Fibroblast of lung (primary cell): ENCODE measurements around the gene ITPR2. TPM values are rescaled to one million over a fixed set of nuclear protein-coding genes. Genes with fewer than 3 reads are reported as not detected.
"Not testable (repeated sequence)": the region's sequence is repeated elsewhere in the genome, so short reads cannot be mapped to it uniquely, and the experiment has no call there.

Source experiments
- DNase-seq, 2 donors: peaks; one replicate each; pipeline versions ENCODE4 v3.0.0 to v3.0.0-alpha.2; 2010; ENCODE audit warnings: low read depth in 2 of 2
- H2AFZ ChIP-seq: 2 replicates; pipeline ENCODE4 v1.5.1; 2012; ENCODE audit warnings: low read length, control low read depth, inconsistent platforms
- H3K27ac ChIP-seq: 2 replicates; pipeline ENCODE4 v1.5.1; 2011; ENCODE audit warnings: low read length, control low read depth; ENCODE audit not compliant: insufficient read depth
- H3K27me3 ChIP-seq: 2 replicates; pipeline ENCODE4 v1.5.1; 2011; ENCODE audit warnings: mild to moderate bottlenecking, low read length; ENCODE audit not compliant: control insufficient read depth, insufficient read depth
- H3K36me3 ChIP-seq: 2 replicates; pipeline ENCODE4 v1.5.1; 2011; ENCODE audit warnings: low read length; ENCODE audit not compliant: control insufficient read depth, insufficient read depth
- H3K4me1 ChIP-seq: 2 replicates; pipeline ENCODE4 v1.5.1; 2011; ENCODE audit warnings: low read length; ENCODE audit not compliant: control insufficient read depth, insufficient read depth; ENCODE audit errors: extremely low read depth
- H3K4me2 ChIP-seq: 2 replicates; pipeline ENCODE4 v1.5.1; 2011; ENCODE audit warnings: low read length, control low read depth; ENCODE audit not compliant: insufficient read depth; ENCODE audit errors: extremely low read depth
- H3K4me3 ChIP-seq, 4 experiments: fragments of 200-600 bp in 1 of 4; sonication (generic) in 1 of 4; replicated peaks in 1 of 4; 2 replicates each; pipeline ENCODE4 v1.5.1; 2011 to 2016; ENCODE audit warnings: low read length in 4 of 4, low read depth in 3 of 4, mild to moderate bottlenecking in 3 of 4, control low read depth in 2 of 4, inconsistent platforms in 1 of 4, mixed read lengths in 1 of 4; ENCODE audit not compliant: insufficient read depth in 1 of 4; ENCODE audit errors: control extremely low read depth in 1 of 4
- H3K79me2 ChIP-seq: 2 replicates; pipeline ENCODE4 v1.5.1; 2012; ENCODE audit warnings: mild to moderate bottlenecking, low read length, inconsistent platforms; ENCODE audit not compliant: control insufficient read depth, insufficient read depth
- H3K9ac ChIP-seq: 2 replicates; pipeline ENCODE4 v1.5.1; 2011; ENCODE audit warnings: mild to moderate bottlenecking, low read length, control low read depth; ENCODE audit not compliant: insufficient read depth
- H3K9me3 ChIP-seq: 2 replicates; pipeline ENCODE4 v1.5.1; 2012; ENCODE audit warnings: low read depth, low read length; ENCODE audit not compliant: control insufficient read depth, insufficient read depth
- H4K20me1 ChIP-seq: 2 replicates; pipeline ENCODE4 v1.5.1; 2011; ENCODE audit warnings: low read length; ENCODE audit not compliant: control insufficient read depth, insufficient read depth; ENCODE audit errors: extremely low read depth
- EZH2 ChIP-seq: IDR thresholded peaks from 2 replicates; pipeline ENCODE4 v1.5.1; 2012; ENCODE audit warnings: low read length, control low read depth, mild to moderate bottlenecking; ENCODE audit errors: missing control alignments
- polyA plus RNA-seq, 2 donors: library from polyadenylated mRNA; depleted of rRNA in 1 of 2; stranded (reverse) in 1 of 2; unstranded in 1 of 2; fragments of >200 nt; gene quantifications; 2 replicates each; pipeline ENCODE4 v1.2.1, GENCODE V29; 2011 to 2012; ENCODE audit warnings: missing spikeins in 1 of 2
- total RNA-seq: library from RNA; depleted of rRNA; stranded (reverse); fragments of >200 nt; gene quantifications from 2 replicates; pipeline ENCODE4 v1.2.1, GENCODE V29; 2014
- TF ChIP-seq, protein P1 (sequence below), 2 donors: IDR thresholded peaks in 1 of 2; conservative IDR thresholded peaks in 1 of 2; 1 replicate in 1 of 2; 2 replicates in 1 of 2; pipeline ENCODE4 v1.5.1; 2011 to 2012; ENCODE audit warnings: low read length in 2 of 2, control low read depth in 1 of 2, inconsistent platforms in 1 of 2, low read depth in 1 of 2, mild to moderate bottlenecking in 1 of 2

Gene ITPR2
- total and polyA plus RNA-seq, 2 donors (not counting 1 experiment from before 2014, with no cell fraction given): 5.1 to 24.6 TPM

DNA sequence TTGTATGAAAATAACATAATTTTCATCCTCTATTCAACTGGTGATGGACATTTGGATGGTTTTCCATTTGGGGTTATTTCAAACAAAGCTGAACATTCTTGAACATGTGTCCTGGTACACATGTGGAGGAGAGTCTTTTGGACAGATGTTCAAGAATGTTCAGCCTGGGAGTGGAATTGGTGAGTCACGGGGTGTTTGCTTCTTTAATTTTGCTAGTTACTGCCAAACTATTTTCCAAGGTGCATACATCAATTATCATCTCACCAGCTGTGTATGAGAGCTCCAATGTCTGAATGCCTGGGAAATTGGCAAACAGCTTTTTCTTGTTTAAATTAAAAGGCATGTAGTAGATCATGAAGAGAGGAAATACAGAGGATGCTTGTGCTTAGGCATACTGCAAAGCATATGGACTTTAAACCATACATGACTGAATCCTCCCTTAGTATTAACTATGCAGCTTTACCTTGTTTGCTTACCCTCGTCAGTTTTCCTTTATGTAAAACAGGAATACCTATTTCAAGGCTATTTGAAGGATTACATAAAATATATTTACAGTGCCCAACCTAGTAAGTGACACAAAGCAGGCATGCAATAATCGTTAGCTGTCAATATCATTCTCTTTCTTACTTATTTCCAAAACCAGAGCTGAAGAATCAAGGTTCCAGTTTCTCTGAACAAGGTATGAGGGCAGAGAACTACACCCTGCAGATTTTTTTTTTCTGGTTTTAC lies 152.1 kb downstream of the ITPR2 start:
- Histone ChIP-seq H3K9me3 (no peaks in the 10 kb centered on the region), H3K27me3 (no peaks in the 10 kb centered on the region), H3K4me3 (no peak overlapping the region), H2AFZ (no peak overlapping the region), H3K9ac (no peak overlapping the region), H3K27ac (no peak overlapping the region), H3K36me3 (no peaks in the 10 kb centered on the region), H3K4me2 (no peak overlapping the region), H4K20me1 (no peaks in the 10 kb centered on the region), H3K79me2 (no peaks in the 10 kb centered on the region), H3K4me1 (peaks cover 3% of the 10 kb centered on the region)
- TF ChIP-seq, protein P1, sequence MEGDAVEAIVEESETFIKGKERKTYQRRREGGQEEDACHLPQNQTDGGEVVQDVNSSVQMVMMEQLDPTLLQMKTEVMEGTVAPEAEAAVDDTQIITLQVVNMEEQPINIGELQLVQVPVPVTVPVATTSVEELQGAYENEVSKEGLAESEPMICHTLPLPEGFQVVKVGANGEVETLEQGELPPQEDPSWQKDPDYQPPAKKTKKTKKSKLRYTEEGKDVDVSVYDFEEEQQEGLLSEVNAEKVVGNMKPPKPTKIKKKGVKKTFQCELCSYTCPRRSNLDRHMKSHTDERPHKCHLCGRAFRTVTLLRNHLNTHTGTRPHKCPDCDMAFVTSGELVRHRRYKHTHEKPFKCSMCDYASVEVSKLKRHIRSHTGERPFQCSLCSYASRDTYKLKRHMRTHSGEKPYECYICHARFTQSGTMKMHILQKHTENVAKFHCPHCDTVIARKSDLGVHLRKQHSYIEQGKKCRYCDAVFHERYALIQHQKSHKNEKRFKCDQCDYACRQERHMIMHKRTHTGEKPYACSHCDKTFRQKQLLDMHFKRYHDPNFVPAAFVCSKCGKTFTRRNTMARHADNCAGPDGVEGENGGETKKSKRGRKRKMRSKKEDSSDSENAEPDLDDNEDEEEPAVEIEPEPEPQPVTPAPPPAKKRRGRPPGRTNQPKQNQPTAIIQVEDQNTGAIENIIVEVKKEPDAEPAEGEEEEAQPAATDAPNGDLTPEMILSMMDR (conservative IDR thresholded peaks at IDR 0.05 in 1 of 2, IDR thresholded peaks at IDR 0.05 in 1 of 2; ENCODE audit: low read depth in 1 of 2, low read length in 2 of 2): no peak
- TF ChIP-seq EZH2: no peak
- peak; percentile 57 to 64 for DNase-seq

DNA sequence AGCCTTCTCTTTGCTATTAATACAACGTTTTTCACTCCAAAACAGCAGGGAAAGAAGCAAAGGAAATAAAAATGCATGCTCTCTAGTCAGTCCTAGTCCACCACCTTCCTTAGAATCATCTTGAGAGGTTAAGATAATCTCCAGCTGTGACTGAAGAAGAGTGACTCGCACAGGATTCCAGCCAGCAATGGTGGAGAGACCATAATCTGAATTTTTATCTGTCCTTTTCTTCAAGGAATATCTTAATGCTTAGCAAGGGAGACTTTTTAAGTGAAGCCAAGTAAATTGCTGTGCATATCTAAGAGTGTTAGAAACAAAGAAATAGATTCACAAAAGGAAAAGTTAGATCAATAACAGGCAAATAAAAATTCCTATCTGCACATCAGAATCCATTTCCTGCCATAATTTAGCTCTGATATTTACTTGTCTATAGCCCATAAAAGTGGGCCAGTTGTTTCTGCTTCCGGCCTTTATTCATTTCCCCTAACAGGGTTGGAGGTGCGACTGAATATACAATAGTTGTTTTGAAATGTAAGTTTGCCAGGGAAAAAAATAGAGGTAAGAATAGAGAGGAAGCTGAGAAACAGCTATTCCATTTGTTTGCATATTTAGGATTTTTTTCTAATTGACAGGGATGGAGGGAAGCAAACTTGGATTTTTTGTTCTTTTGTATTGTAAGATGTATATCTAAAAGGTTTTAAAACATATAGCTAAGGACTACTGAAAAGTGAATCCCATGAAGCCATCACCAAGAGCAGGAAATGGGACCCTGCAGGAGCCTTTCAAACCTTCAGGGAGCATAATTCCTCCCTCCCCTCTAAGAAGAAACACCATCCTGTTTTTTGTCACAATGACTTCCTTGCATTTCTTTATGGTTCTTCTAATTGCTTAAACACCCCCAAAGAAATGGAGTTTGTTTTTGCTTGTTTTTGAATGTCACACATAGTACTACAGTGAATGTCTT lies 154.0 kb downstream of the ITPR2 start:
- H3K79me2 ChIP-seq: no peaks in the 10 kb centered on the region
- no peak overlapping the region for H3K4me3 ChIP-seq
- H3K4me1 ChIP-seq: peaks cover 3% of the 10 kb centered on the region
- DNase-seq: peak in 1 of 2 donors; percentile 27
- H3K27ac ChIP-seq: no peak overlapping the region
- H2AFZ ChIP-seq: no peak overlapping the region
- no peaks in the 10 kb centered on the region for H3K36me3 ChIP-seq
- no peaks in the 10 kb centered on the region for H3K9me3 ChIP-seq
- H3K27me3 ChIP-seq: no peaks in the 10 kb centered on the region
- TF ChIP-seq, protein P1 (conservative IDR thresholded peaks at IDR 0.05 in 1 of 2, IDR thresholded peaks at IDR 0.05 in 1 of 2; ENCODE audit: low read depth in 1 of 2, low read length in 2 of 2): no peak
- H3K9ac ChIP-seq: no peak overlapping the region
- H3K4me2 ChIP-seq: no peak overlapping the region
- no peaks in the 10 kb centered on the region for H4K20me1 ChIP-seq

DNA sequence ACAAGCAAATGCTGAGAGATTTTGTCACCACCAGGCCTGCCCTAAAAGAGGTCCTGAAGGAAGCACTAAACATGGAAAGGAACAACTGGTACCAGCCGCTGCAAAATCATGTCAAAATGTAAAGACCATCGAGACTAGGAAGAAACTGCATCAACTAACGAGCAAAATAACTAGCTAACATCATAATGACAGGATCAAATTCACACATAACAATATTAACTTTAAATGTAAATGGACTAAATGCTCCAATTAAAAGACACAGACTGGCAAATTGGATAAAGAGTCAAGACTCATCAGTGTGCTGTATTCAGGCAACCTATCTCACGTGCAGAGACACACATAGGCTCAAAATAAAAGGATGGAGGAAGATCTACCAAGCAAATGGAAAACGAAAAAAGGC lies 161.5 kb downstream of the ITPR2 start:
- H3K4me1 ChIP-seq, H4K20me1 ChIP-seq, H3K79me2 ChIP-seq, H3K4me3 ChIP-seq, H3K27ac ChIP-seq, H3K9ac ChIP-seq, H3K36me3 ChIP-seq, H3K27me3 ChIP-seq, H2AFZ ChIP-seq, H3K9me3 ChIP-seq, H3K4me2 ChIP-seq, DNase-seq: not testable (repeated sequence)
